Measurements from ENCODE around the gene PCBP3.

DNA sequence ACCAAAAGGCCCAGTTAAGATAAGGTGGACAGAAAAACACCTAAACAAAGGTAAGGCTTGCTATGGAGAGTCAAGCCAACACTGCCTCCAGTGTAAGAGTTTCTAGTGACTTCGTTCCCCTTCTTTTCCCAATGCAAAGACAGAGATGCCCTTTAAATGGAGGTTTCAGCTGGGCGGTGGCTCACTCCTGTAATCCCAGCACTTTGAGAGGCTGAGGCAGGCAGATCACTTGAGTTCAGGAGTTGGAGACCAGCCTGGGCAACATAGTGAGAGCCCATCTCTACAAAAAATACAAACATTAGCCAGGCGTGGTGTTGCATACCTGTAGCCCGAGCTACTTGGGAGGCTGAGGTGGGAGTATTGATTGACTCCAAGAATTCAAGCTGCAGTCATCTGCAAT is 314.0 kb downstream of the PCBP3 start:
- TF ChIP-seq, protein P1, sequence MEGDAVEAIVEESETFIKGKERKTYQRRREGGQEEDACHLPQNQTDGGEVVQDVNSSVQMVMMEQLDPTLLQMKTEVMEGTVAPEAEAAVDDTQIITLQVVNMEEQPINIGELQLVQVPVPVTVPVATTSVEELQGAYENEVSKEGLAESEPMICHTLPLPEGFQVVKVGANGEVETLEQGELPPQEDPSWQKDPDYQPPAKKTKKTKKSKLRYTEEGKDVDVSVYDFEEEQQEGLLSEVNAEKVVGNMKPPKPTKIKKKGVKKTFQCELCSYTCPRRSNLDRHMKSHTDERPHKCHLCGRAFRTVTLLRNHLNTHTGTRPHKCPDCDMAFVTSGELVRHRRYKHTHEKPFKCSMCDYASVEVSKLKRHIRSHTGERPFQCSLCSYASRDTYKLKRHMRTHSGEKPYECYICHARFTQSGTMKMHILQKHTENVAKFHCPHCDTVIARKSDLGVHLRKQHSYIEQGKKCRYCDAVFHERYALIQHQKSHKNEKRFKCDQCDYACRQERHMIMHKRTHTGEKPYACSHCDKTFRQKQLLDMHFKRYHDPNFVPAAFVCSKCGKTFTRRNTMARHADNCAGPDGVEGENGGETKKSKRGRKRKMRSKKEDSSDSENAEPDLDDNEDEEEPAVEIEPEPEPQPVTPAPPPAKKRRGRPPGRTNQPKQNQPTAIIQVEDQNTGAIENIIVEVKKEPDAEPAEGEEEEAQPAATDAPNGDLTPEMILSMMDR (conservative IDR thresholded peaks at IDR 0.05) = no peak
- TF ChIP-seq EZH2 (IDR thresholded peaks at IDR 0.05; ENCODE audit: low read depth) = no peak
